HPDE6-E6E7 (cell line): ENCODE data around the gene ZNG1F.
"Not testable (repeated sequence)": the region's sequence is repeated elsewhere in the genome, so short reads cannot be mapped to it uniquely, and the experiment has no call there.

Source experiments
- DNase-seq: peaks from one replicate; pipeline ENCODE4 v3.0.0; 2011; ENCODE audit warnings: missing footprints; ENCODE audit errors: extremely low spot score

Gene ZNG1F

GRCh38 chr9:41123396-41123795 lies 65.7 kb downstream of the ZNG1F start:
- DNase-seq, result not testable (repeated sequence)

- not testable (repeated sequence) for DNase-seq
These were observed 68.4 kb downstream of the ZNG1F start for GRCh38 chr9:41120696-41121095.

GRCh38 chr9:41119719-41120118 lies 69.4 kb downstream of the ZNG1F start:
- not testable (repeated sequence) for DNase-seq

GRCh38 chr9:41119311-41119710 lies 69.8 kb downstream of the ZNG1F start:
- DNase-seq, result not testable (repeated sequence)

- DNase-seq, result not testable (repeated sequence)
These were observed 75.8 kb downstream of the ZNG1F start for GRCh38 chr9:41113348-41113747.

GRCh38 chr9:41111414-41111813 lies 77.7 kb downstream of the ZNG1F start:
- not testable (repeated sequence) for DNase-seq

GRCh38 chr9:41110913-41111312 lies 78.2 kb downstream of the ZNG1F start:
- DNase-seq, result not testable (repeated sequence)

GRCh38 chr9:41109253-41109652 lies 79.9 kb downstream of the ZNG1F start:
- DNase-seq, result not testable (repeated sequence)

- not testable (repeated sequence) for DNase-seq
These were observed 80.3 kb downstream of the ZNG1F start for GRCh38 chr9:41108816-41109215.

GRCh38 chr9:41106472-41107116 lies 82.5 kb downstream of the ZNG1F start:
- not testable (repeated sequence) for DNase-seq

GRCh38 chr9:41105557-41106253 lies 83.4 kb downstream of the ZNG1F start:
- DNase-seq, result not testable (repeated sequence)

GRCh38 chr9:41104542-41104941 lies 84.6 kb downstream of the ZNG1F start:
- DNase-seq, result not testable (repeated sequence)

GRCh38 chr9:41100508-41100907 lies 88.6 kb downstream of the ZNG1F start:
- not testable (repeated sequence) for DNase-seq

GRCh38 chr9:41098759-41099158 lies 90.4 kb downstream of the ZNG1F start:
- not testable (repeated sequence) for DNase-seq

- DNase-seq, result not testable (repeated sequence)
These were observed 94.1 kb downstream of the ZNG1F start for GRCh38 chr9:41095060-41095459.

- DNase-seq, result not testable (repeated sequence)
These were observed 94.9 kb downstream of the ZNG1F start for GRCh38 chr9:41094010-41094773.

GRCh38 chr9:41090922-41091321 lies 98.2 kb downstream of the ZNG1F start:
- DNase-seq, result not testable (repeated sequence)

- not testable (repeated sequence) for DNase-seq
These were observed 98.7 kb downstream of the ZNG1F start for GRCh38 chr9:41090386-41090785.

- not testable (repeated sequence) for DNase-seq
These were observed 100.6 kb downstream of the ZNG1F start for GRCh38 chr9:41088450-41089059.

GRCh38 chr9:41087929-41088328 lies 101.2 kb downstream of the ZNG1F start:
- DNase-seq, result not testable (repeated sequence)

- not testable (repeated sequence) for DNase-seq
These were observed 101.8 kb downstream of the ZNG1F start for GRCh38 chr9:41087157-41087780.
